ENCODE results near the gene ELF4.

ELF4 gene

DNA sequence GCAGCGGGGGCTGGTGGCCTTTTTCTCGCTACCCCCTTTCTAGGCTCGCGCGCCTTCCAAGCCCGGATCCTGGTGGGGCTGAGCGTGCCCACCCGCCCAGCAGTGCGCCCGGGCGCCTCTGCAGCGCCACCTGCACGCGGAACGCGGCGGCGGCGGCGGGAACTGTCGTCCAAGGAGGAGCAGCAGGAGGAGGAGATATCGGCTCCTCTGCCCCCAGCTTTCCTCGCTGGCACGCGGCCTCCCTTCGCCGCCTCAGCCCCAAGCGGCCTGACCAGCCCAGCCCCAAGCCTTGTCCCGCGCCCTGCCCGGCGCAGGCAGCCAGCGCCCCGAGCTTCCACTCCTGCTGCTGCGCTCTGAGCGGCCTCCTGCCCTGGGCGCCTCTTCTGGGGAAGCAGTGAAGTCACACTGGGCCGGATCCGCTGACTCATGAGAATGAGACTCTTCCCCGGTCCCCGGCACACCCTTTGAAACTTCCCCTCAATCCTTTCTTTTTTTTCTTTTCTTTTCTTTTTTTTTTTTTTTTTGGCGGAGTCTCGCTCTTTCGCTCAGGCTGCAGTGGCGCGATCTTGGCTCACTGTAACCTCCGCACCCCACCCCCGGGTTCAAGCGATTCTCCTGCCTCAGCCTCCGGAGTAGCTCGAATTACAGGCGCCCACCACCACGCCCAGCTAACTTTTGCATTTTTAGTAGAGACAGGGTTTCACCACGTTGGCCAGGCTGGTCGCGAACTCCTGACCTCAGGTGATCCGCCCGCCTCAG lies 10.6 kb upstream of the ELF4 start (continued):
- TF ChIP-seq HOXD13 (CRISPR knock-in tag; IDR thresholded peaks at IDR 0.05; ENCODE audit: borderline replicate concordance) = no peak
- no peak for TF ChIP-seq ZNF530 (tag by site-specific recombination; IDR thresholded peaks at IDR 0.05; ENCODE audit: low read depth)
- TF ChIP-seq, protein P1, sequence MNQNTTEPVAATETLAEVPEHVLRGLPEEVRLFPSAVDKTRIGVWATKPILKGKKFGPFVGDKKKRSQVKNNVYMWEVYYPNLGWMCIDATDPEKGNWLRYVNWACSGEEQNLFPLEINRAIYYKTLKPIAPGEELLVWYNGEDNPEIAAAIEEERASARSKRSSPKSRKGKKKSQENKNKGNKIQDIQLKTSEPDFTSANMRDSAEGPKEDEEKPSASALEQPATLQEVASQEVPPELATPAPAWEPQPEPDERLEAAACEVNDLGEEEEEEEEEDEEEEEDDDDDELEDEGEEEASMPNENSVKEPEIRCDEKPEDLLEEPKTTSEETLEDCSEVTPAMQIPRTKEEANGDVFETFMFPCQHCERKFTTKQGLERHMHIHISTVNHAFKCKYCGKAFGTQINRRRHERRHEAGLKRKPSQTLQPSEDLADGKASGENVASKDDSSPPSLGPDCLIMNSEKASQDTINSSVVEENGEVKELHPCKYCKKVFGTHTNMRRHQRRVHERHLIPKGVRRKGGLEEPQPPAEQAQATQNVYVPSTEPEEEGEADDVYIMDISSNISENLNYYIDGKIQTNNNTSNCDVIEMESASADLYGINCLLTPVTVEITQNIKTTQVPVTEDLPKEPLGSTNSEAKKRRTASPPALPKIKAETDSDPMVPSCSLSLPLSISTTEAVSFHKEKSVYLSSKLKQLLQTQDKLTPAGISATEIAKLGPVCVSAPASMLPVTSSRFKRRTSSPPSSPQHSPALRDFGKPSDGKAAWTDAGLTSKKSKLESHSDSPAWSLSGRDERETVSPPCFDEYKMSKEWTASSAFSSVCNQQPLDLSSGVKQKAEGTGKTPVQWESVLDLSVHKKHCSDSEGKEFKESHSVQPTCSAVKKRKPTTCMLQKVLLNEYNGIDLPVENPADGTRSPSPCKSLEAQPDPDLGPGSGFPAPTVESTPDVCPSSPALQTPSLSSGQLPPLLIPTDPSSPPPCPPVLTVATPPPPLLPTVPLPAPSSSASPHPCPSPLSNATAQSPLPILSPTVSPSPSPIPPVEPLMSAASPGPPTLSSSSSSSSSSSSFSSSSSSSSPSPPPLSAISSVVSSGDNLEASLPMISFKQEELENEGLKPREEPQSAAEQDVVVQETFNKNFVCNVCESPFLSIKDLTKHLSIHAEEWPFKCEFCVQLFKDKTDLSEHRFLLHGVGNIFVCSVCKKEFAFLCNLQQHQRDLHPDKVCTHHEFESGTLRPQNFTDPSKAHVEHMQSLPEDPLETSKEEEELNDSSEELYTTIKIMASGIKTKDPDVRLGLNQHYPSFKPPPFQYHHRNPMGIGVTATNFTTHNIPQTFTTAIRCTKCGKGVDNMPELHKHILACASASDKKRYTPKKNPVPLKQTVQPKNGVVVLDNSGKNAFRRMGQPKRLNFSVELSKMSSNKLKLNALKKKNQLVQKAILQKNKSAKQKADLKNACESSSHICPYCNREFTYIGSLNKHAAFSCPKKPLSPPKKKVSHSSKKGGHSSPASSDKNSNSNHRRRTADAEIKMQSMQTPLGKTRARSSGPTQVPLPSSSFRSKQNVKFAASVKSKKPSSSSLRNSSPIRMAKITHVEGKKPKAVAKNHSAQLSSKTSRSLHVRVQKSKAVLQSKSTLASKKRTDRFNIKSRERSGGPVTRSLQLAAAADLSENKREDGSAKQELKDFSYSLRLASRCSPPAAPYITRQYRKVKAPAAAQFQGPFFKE (tag by site-specific recombination; IDR thresholded peaks at IDR 0.05; ENCODE audit: borderline replicate concordance) = no peak
- TF ChIP-seq HOXA7 (CRISPR knock-in tag; IDR thresholded peaks at IDR 0.05; ENCODE audit: borderline replicate concordance) = no peak
- TF ChIP-seq ZNF558 (tag by site-specific recombination; IDR thresholded peaks at IDR 0.05) = no peak
- TF ChIP-seq ZNF560 (tag by site-specific recombination; IDR thresholded peaks at IDR 0.05; ENCODE audit: borderline replicate concordance) = no peak
- no peak for TF ChIP-seq RBAK (tag by site-specific recombination; IDR thresholded peaks at IDR 0.05)
- TF ChIP-seq ZNF2 (tag by site-specific recombination; IDR thresholded peaks at IDR 0.05) = peak; percentile 60; the same call in 1 of the 2 replicates
- TF ChIP-seq ZNF398 (tag by site-specific recombination; IDR thresholded peaks at IDR 0.05) = no peak
- TF ChIP-seq TCF7L2 (IDR thresholded peaks at IDR 0.05; ENCODE audit: borderline replicate concordance, low read depth, low read length) = no peak
- TF ChIP-seq ZIC2 (tag by site-specific recombination; IDR thresholded peaks at IDR 0.05) = peak; percentile 61
- TF ChIP-seq ZNF423 (tag by site-specific recombination; IDR thresholded peaks at IDR 0.05) = no peak
- TF ChIP-seq SP3 (tag by site-specific recombination; IDR thresholded peaks at IDR 0.05) = no peak
- peak; percentile 77 for TF ChIP-seq EGR2 (tag by site-specific recombination; IDR thresholded peaks at IDR 0.05; ENCODE audit: low read depth)
- TF ChIP-seq ZNF391 (tag by site-specific recombination; IDR thresholded peaks at IDR 0.05; ENCODE audit: borderline replicate concordance, low read depth) = no peak
- TF ChIP-seq GLI2 (tag by site-specific recombination; IDR thresholded peaks at IDR 0.05; ENCODE audit: borderline replicate concordance, low read depth) = no peak
- TF ChIP-seq ZNF677 (tag by site-specific recombination; IDR thresholded peaks at IDR 0.05) = no peak
- peak; percentile 77 for TF ChIP-seq ZNF449 (tag by site-specific recombination; IDR thresholded peaks at IDR 0.05)
- TF ChIP-seq ZNF114 (tag by site-specific recombination; IDR thresholded peaks at IDR 0.05) = no peak
- TF ChIP-seq SP7 (tag by site-specific recombination; IDR thresholded peaks at IDR 0.05) = peak; percentile 43; the same call in 1 of the 2 replicates
- no peak for TF ChIP-seq ZNF521 (tag by site-specific recombination; IDR thresholded peaks at IDR 0.05)
- TF ChIP-seq, protein P2, sequence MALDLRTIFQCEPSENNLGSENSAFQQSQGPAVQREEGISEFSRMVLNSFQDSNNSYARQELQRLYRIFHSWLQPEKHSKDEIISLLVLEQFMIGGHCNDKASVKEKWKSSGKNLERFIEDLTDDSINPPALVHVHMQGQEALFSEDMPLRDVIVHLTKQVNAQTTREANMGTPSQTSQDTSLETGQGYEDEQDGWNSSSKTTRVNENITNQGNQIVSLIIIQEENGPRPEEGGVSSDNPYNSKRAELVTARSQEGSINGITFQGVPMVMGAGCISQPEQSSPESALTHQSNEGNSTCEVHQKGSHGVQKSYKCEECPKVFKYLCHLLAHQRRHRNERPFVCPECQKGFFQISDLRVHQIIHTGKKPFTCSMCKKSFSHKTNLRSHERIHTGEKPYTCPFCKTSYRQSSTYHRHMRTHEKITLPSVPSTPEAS (tag by site-specific recombination; IDR thresholded peaks at IDR 0.05) = no peak
